Liver (tissue), 3 donors: Measurements from ENCODE around the gene MRS2.

Experiments used
- RAD21 ChIP-seq, 2 donors: IDR thresholded peaks; 2 replicates each; pipeline ENCODE4 v1.6.1; 2016; ENCODE audit warnings: antibody characterized with exemption in 2 of 2, mild to moderate bottlenecking in 2 of 2
- TAF1 ChIP-seq: conservative IDR thresholded peaks from 2 replicates; pipeline ENCODE4 v1.6.1; 2016; ENCODE audit warnings: antibody characterized with exemption, mild to moderate bottlenecking
- YY1 ChIP-seq: IDR thresholded peaks from 2 replicates; pipeline ENCODE4 v1.6.1; 2016; ENCODE audit warnings: antibody characterized with exemption, mild to moderate bottlenecking
- TF ChIP-seq, protein P1 (sequence below): fragments of 150-350 bp; IDR thresholded peaks from 2 replicates; pipeline ENCODE4 v1.5.1; 2017; ENCODE audit warnings: improper control_type of control experiment, low read depth, low read length; ENCODE audit not compliant: missing input control
- TF ChIP-seq, protein P2 (sequence below): IDR thresholded peaks from 2 replicates; pipeline ENCODE4 v1.6.1; 2016; ENCODE audit warnings: antibody characterized with exemption
- donor health status: healthy.
- donor health status: healthy.

DNA sequence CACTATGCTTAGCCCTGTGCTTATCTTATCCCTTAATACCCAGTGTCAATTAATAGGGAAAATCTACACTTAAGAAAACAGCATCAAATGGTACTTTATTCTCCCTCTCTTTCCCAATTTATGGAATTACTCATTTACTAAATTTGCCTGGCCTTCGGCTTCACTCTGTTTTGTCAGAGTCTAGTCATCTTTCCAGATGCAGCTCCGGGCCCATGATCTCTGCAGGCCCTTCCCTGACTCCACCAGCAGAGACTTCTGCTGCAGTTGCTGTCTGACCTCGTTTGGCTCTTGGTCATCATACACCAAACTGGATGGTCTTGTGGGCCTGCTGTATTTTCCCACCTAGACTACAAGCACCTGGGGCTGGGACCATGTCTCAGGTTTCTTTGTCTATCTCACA, 27.4 kb downstream of the MRS2 start:
- TF ChIP-seq RAD21 (IDR thresholded peaks at IDR 0.05): no peak
- TF ChIP-seq, protein P1, sequence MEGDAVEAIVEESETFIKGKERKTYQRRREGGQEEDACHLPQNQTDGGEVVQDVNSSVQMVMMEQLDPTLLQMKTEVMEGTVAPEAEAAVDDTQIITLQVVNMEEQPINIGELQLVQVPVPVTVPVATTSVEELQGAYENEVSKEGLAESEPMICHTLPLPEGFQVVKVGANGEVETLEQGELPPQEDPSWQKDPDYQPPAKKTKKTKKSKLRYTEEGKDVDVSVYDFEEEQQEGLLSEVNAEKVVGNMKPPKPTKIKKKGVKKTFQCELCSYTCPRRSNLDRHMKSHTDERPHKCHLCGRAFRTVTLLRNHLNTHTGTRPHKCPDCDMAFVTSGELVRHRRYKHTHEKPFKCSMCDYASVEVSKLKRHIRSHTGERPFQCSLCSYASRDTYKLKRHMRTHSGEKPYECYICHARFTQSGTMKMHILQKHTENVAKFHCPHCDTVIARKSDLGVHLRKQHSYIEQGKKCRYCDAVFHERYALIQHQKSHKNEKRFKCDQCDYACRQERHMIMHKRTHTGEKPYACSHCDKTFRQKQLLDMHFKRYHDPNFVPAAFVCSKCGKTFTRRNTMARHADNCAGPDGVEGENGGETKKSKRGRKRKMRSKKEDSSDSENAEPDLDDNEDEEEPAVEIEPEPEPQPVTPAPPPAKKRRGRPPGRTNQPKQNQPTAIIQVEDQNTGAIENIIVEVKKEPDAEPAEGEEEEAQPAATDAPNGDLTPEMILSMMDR: no peak
- TF ChIP-seq, protein P2, sequence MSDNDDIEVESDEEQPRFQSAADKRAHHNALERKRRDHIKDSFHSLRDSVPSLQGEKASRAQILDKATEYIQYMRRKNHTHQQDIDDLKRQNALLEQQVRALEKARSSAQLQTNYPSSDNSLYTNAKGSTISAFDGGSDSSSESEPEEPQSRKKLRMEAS: no peak
- no peak for TF ChIP-seq YY1
- no peak for TF ChIP-seq TAF1
